LNCaP clone FGC (cell line): ENCODE data around the gene CDC45.

Experiments
- DNase-seq: peaks from one replicate; pipeline ENCODE4 v3.0.0-alpha.2; 2011; ENCODE audit warnings: low read depth
- H3K4me3 ChIP-seq: 2 replicates; pipeline ENCODE4 v1.5.1; 2011; ENCODE audit warnings: mild to moderate bottlenecking, low read depth, low read length, control low read depth
- CTCF ChIP-seq: IDR thresholded peaks from 2 replicates; pipeline ENCODE4 v1.5.1; 2012; ENCODE audit warnings: mild to moderate bottlenecking; ENCODE audit not compliant: control insufficient read depth, insufficient read depth; ENCODE audit errors: extremely low read depth

The CDC45 gene

GRCh38 chr22:19451570-19451969 is 28.1 kb upstream of the CDC45 start:
- no peak for TF ChIP-seq CTCF
- H3K4me3 ChIP-seq, result no peak overlapping the region
- no peak for DNase-seq

GRCh38 chr22:19453718-19454117 is 26.0 kb upstream of the CDC45 start:
- no peak overlapping the region for H3K4me3 ChIP-seq
- no peak for TF ChIP-seq CTCF
- DNase-seq, result no peak

GRCh38 chr22:19454156-19454555 is 25.6 kb upstream of the CDC45 start:
- DNase-seq, result no peak
- H3K4me3 ChIP-seq, result no peak overlapping the region
- no peak for TF ChIP-seq CTCF

GRCh38 chr22:19455033-19455432 is 24.7 kb upstream of the CDC45 start:
- no peak for DNase-seq
- H3K4me3 ChIP-seq, result no peak overlapping the region
- no peak for TF ChIP-seq CTCF

- TF ChIP-seq CTCF, result no peak
- no peak for DNase-seq
- no peak overlapping the region for H3K4me3 ChIP-seq
Observed at GRCh38 chr22:19455585-19456370, 23.9 kb upstream of the CDC45 start.

GRCh38 chr22:19456541-19456940 is 23.2 kb upstream of the CDC45 start:
- DNase-seq, result no peak
- no peak overlapping the region for H3K4me3 ChIP-seq
- TF ChIP-seq CTCF, result no peak
